ENCODE data around the gene ASPG.

ASPG gene

GRCh38 chr14:104138718-104139459 lies 53.4 kb downstream of the ASPG start:
- DNase-seq = no peak

GRCh38 chr14:104139460-104140212 lies 54.1 kb downstream of the ASPG start:
- no peak for DNase-seq

GRCh38 chr14:104140213-104140462 lies 54.6 kb downstream of the ASPG start:
- DNase-seq = no peak

GRCh38 chr14:104140463-104141331 lies 55.2 kb downstream of the ASPG start:
- DNase-seq = no peak

- DNase-seq = no peak
Measured at GRCh38 chr14:104141621-104142091, 56.2 kb downstream of the ASPG start.

GRCh38 chr14:104142136-104142945 lies 56.8 kb downstream of the ASPG start:
- no peak for DNase-seq

GRCh38 chr14:104142946-104143470 lies 57.5 kb downstream of the ASPG start:
- no peak for DNase-seq

- DNase-seq = no peak
Measured at GRCh38 chr14:104143521-104144452, 58.3 kb downstream of the ASPG start.

GRCh38 chr14:104144453-104144790 lies 58.9 kb downstream of the ASPG start:
- DNase-seq = no peak

- DNase-seq = no peak
Measured at GRCh38 chr14:104144911-104145825, 59.7 kb downstream of the ASPG start.

GRCh38 chr14:104145826-104146601 lies 60.5 kb downstream of the ASPG start:
- no peak for DNase-seq

GRCh38 chr14:104146651-104147345 lies 61.3 kb downstream of the ASPG start:
- no peak for DNase-seq

- DNase-seq = no peak
Measured at GRCh38 chr14:104147346-104148125, 62.0 kb downstream of the ASPG start.

- no peak for DNase-seq
Measured at GRCh38 chr14:104148433-104149277, 63.2 kb downstream of the ASPG start.

- DNase-seq = no peak
Measured at GRCh38 chr14:104149278-104149595, 63.7 kb downstream of the ASPG start.

- DNase-seq = peak; percentile 72
Measured at GRCh38 chr14:104149617-104150135, 64.2 kb downstream of the ASPG start.

Data from NCI-H2227 treated with DMSO at 0.1 percent for 48 hours (cell line).